ENCODE results near the gene BICD2.

GRCh38 chr9:92740446-92740961, 24.1 kb downstream of the BICD2 start:
- TF ChIP-seq CTCF (IDR thresholded peaks at IDR 0.05) (no peak), POLR2A (IDR thresholded peaks at IDR 0.05) (no peak), EP300 (IDR thresholded peaks at IDR 0.05) (no peak), POLR2AphosphoS5 (IDR thresholded peaks at IDR 0.05) (no peak)

Measured in suprapubic skin (tissue), 4 donors.